Measurements from ENCODE around the gene ZMIZ1. TPM values are rescaled to one million over a fixed set of nuclear protein-coding genes. Genes with fewer than 3 reads are reported as not detected.

Gene ZMIZ1
- total RNA-seq, 4 donors from 2014 or later = 22.7 to 37.5 (median 31.7) TPM

DNA sequence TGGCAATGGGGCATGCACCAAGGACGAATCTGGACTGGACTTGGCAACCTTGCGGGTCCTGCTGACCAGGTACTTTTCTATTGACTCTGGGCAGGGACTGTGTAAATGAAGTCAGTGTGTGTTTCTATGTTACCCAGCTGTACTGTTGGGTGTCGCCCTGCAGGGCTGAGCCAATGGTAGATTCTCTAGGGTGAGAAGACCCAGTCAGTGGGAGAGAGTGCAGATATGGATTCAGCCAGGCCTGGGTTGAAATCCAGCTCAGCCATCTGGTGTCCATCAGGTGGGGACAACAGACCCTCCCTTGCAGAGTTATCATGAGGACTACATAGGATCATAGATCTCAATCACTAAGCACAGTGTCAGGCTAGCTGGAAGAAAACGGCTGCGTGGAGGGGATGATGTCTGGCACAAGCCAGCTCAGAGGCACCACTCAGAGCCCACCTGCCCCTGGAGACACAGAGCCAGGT is 273.6 kb downstream of the ZMIZ1 start:
- no peaks in the 10 kb centered on the region for H3K27me3 ChIP-seq
- intact Hi-C loops (cut with DNase I; ENCODE audit: low total_unique reads) = no loop called here
- H3K36me3 ChIP-seq = no peaks in the 10 kb centered on the region
- H3K27ac ChIP-seq = no peak overlapping the region
- no peak for ATAC-seq
- DNase-seq = no peak
- no peak for TF ChIP-seq POLR2A (IDR thresholded peaks at IDR 0.05)
- TF ChIP-seq, protein P1, sequence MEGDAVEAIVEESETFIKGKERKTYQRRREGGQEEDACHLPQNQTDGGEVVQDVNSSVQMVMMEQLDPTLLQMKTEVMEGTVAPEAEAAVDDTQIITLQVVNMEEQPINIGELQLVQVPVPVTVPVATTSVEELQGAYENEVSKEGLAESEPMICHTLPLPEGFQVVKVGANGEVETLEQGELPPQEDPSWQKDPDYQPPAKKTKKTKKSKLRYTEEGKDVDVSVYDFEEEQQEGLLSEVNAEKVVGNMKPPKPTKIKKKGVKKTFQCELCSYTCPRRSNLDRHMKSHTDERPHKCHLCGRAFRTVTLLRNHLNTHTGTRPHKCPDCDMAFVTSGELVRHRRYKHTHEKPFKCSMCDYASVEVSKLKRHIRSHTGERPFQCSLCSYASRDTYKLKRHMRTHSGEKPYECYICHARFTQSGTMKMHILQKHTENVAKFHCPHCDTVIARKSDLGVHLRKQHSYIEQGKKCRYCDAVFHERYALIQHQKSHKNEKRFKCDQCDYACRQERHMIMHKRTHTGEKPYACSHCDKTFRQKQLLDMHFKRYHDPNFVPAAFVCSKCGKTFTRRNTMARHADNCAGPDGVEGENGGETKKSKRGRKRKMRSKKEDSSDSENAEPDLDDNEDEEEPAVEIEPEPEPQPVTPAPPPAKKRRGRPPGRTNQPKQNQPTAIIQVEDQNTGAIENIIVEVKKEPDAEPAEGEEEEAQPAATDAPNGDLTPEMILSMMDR (IDR thresholded peaks at IDR 0.05 in 4 of 5, conservative IDR thresholded peaks at IDR 0.05 in 1 of 5) = no peak
- peaks cover 3 to 4% of the 10 kb centered on the region in 2 donors for H3K4me1 ChIP-seq
- no peak overlapping the region for H3K4me3 ChIP-seq
- no peaks in the 10 kb centered on the region for H3K9me3 ChIP-seq
- in situ Hi-C loops (cut with MboI; ENCODE audit: low sequenced_read_pairs in 4 of 4) = no loop called here

DNA sequence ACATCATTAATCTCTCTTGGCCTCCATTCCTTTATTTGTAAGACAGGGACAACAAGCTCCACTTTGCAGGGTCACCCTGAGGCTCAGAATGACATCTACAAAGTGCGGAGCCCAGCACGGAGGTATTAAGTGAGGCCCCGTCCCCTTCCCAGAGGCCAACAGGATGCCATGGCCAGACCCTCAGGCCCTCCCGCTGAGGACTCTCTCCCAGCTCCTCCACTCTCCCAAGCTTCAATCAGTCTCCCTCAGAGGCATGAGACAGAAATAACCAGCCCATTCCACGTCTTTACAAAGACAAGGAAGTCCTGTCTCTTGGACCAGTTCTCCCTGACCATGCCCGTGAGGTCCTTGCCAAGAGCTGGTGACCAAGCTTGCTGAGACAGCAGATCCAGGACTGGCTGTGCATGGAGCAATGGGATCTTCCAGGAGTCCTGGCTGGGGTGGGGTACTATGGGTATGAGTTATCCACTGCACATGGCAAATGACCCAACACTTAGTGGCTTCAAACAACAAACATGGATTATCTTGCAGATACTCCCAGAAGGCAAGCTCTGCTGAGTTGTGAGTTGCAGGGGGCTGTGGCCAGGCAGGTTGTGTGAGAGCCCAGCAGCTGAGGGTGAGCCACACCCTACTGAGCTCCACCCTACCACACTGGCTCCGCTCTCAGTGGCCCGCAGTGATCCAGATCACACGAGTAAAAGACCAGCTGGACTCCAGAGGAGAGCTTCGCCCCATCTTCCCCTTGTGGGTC is 274.2 kb downstream of the ZMIZ1 start:
- TF ChIP-seq POLR2A (IDR thresholded peaks at IDR 0.05) = no peak
- TF ChIP-seq, protein P1 (IDR thresholded peaks at IDR 0.05 in 4 of 5, conservative IDR thresholded peaks at IDR 0.05 in 1 of 5) = no peak
- Histone ChIP-seq H3K4me3 (no peak overlapping the region), H3K27ac (no peak overlapping the region), H3K36me3 (no peaks in the 10 kb centered on the region), H3K9me3 (no peaks in the 10 kb centered on the region), H3K27me3 (no peaks in the 10 kb centered on the region), H3K4me1 (peaks cover 3 to 5% of the 10 kb centered on the region in 2 donors)
- intact Hi-C loops (cut with DNase I; ENCODE audit: low total_unique reads) (no loop called here), in situ Hi-C loops (cut with MboI; ENCODE audit: low sequenced_read_pairs in 4 of 4) (no loop called here)
- ATAC-seq = no peak
- DNase-seq = peak in 1 of 2 donors; percentile 49

DNA sequence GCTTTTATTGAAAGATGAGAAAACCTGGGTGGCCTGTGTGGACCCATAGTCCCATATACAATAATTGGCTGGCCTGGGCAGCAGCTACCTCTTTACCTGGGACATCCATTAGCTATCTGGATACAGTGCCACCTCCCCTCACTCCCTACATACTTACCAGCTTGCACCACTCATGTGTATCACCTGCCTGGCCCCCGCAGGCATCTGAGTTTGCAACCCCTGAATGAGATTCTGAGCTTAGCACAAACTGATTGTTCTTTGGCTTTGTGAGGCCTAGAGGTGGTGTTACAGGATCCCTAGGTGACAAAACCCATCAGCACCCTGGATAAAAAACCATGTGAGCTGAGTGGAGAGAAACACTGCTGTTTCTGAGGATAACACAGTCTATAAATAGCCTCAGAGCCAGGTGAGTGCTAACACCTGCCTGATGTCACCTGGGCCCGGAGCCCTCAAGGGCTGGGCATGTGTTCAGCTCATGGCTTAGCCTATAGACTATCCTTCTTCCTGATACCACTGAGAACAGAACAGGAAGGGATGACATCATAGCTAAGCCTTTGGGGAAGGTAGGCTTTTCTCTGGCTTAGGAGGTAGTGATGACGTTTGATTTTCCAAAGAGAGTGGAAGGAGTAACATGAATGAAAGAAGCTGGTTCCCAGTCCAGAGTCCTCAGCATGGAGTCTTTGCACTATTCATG is 275.9 kb downstream of the ZMIZ1 start:
- TF ChIP-seq, protein P1 (IDR thresholded peaks at IDR 0.05 in 4 of 5, conservative IDR thresholded peaks at IDR 0.05 in 1 of 5) = no peak
- no peak for TF ChIP-seq POLR2A (IDR thresholded peaks at IDR 0.05)
- no peaks in the 10 kb centered on the region for H3K9me3 ChIP-seq
- peaks cover 13 to 18% of the 10 kb centered on the region in 2 donors for H3K4me1 ChIP-seq
- DNase-seq (peak in 1 of 2 donors; percentile 8), ATAC-seq (no peak)
- no peaks in the 10 kb centered on the region for H3K27me3 ChIP-seq
- no peak overlapping the region for H3K4me3 ChIP-seq
- in situ Hi-C loops (cut with MboI; ENCODE audit: low sequenced_read_pairs in 4 of 4) (no loop called here), intact Hi-C loops (cut with DNase I; ENCODE audit: low total_unique reads) (loop anchor here (5.0 kb wide), 1 partner anchor 863 kb away; the partner anchor contains the start of gene ANXA11)
- H3K27ac ChIP-seq = no peak overlapping the region
- H3K36me3 ChIP-seq = peaks cover 0 to 4% of the 10 kb centered on the region in 2 donors

DNA sequence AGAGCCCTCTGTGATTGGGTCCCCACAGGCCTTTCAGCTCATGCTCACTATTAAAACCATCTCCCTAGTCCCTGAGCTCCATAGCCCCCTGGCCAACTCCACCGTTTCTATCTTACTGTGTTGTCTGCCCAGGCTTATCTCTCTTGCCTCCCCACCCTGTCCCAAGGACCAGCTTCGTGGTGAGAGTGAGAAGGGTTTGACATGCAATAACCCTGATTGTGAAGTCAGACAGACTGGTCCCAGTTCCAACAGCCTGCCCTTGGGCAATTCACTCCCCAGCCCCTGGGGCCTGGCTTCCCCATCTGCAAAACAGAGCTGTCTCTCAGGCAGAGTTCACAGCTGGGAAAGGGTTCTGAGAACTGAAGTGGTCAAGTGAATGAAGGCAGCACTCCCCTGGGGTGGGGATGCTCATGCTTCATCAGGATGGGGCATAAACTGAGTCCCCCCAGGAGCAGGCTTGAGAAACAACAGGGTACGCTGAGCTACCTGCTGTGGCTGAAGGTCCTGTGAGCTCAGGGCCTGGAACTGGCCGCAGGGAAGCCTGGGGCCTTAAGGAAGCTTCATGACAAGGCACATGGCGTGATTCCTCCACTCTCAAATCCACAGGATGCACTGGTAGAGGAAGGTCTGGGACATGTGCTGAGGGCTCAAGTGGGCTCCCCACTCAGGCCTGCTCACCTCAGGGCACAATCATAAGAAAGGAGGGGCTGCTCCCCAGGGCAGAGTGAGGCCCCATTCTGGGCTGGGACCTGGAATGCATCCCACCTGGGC is 276.7 kb downstream of the ZMIZ1 start:
- no peak for ATAC-seq
- Histone ChIP-seq H3K27ac (no peak overlapping the region), H3K4me3 (no peak overlapping the region), H3K9me3 (no peaks in the 10 kb centered on the region), H3K27me3 (no peaks in the 10 kb centered on the region), H3K36me3 (peaks cover 0 to 11% of the 10 kb centered on the region in 2 donors), H3K4me1 (peaks cover 13 to 18% of the 10 kb centered on the region in 2 donors)
- intact Hi-C loops (cut with DNase I; ENCODE audit: low total_unique reads) = loop anchor here (5.0 kb wide), 1 partner anchor 862 kb away; the partner anchor contains the start of gene ANXA11
- in situ Hi-C loops (cut with MboI; ENCODE audit: low sequenced_read_pairs in 4 of 4) = no loop called here
- DNase-seq = peak in 1 of 2 donors; percentile 8
- TF ChIP-seq POLR2A (IDR thresholded peaks at IDR 0.05) = no peak
- TF ChIP-seq, protein P1 (IDR thresholded peaks at IDR 0.05 in 4 of 5, conservative IDR thresholded peaks at IDR 0.05 in 1 of 5) = no peak

Measured in gastrocnemius medialis (tissue), 4 donors.